Stomach smooth muscle (tissue), 2 donors: Measurements from ENCODE around the gene DOCK9.

Experiments used
- H3K27ac ChIP-seq: one replicate; pipeline ENCODE4 v1.7.0; 2013; ENCODE audit warnings: mild to moderate bottlenecking, low read length, inconsistent platforms
- H3K27me3 ChIP-seq, 2 donors: one replicate each; pipeline ENCODE4 v1.7.0; 2013; ENCODE audit warnings: low read length in 2 of 2; ENCODE audit not compliant: insufficient read depth in 2 of 2, control insufficient read depth in 1 of 2
- H3K36me3 ChIP-seq, 2 donors: one replicate each; pipeline ENCODE4 v1.7.0; 2013; ENCODE audit warnings: low read length in 2 of 2; ENCODE audit not compliant: control insufficient read depth in 2 of 2, insufficient read depth in 2 of 2
- H3K4me1 ChIP-seq: one replicate; pipeline ENCODE4 v1.7.0; 2013; ENCODE audit warnings: low read length; ENCODE audit not compliant: control insufficient read depth, insufficient read depth
- H3K4me3 ChIP-seq, 2 donors: one replicate each; pipeline ENCODE4 v1.7.0; 2013; ENCODE audit warnings: low read length in 2 of 2
- H3K9ac ChIP-seq, 2 donors: one replicate each; pipeline ENCODE4 v1.7.0; 2013; ENCODE audit warnings: low read length in 2 of 2, mild to moderate bottlenecking in 1 of 2
- H3K9me3 ChIP-seq, 2 donors: one replicate each; pipeline ENCODE4 v1.7.0; 2013; ENCODE audit warnings: low read length in 2 of 2; ENCODE audit not compliant: control insufficient read depth in 2 of 2
- donor health status: healthy.
- donor health status: Pancreatic carcinoma.

DOCK9 gene

DNA sequence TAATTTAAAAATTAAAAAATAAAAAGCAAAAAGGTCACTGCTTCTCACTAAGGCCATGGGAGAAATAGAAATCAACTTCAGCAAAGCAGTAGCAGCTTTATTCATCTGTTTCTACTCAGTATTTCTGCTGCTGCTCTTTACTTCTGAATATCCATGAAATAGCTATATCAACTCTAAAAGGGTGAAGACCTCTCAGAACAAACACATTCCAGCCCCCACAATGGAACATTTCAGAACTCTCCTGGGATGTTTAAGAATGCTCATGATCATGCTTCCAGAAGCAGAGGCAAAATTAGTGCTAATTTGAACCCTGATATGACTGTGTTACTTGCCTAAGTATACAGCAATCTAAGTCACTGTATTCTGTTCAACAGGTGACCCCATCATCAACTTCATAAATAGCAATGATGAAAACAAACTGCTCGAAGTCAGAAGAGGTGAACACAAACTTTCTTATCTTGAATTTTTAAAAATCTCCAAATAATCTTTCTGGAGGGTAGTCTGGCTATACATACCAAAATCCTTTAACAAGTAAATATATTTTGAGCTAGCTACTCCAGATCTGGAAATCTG lies 29.6 kb upstream of the DOCK9 start:
- H3K4me1 ChIP-seq = peaks cover 12% of the 10 kb centered on the region

DNA sequence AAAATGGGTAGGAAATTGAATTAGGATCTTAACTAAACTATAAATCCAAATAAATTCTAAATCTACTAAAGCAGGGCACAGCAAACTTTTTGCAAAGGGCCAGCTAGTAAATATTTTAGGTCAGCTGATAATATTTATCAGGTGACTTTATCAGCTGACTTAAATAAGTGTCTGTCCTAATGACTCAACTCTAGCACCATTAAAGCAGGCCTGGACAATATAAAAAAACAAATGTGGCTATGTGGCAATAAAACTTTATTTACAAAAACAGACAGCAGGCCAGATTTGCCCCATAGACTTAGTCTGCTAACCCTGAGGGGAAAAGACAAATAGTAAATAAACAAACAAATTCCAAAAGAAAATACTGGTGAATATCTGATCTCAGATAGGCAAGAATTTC lies 27.7 kb upstream of the DOCK9 start:
- peaks cover 21% of the 10 kb centered on the region for H3K4me1 ChIP-seq
- H3K27me3 ChIP-seq = no peaks in the 10 kb centered on the region
- no peak overlapping the region for H3K9ac ChIP-seq
- no peaks in the 10 kb centered on the region for H3K36me3 ChIP-seq
- no peak overlapping the region for H3K27ac ChIP-seq
- no peak overlapping the region for H3K4me3 ChIP-seq
- no peaks in the 10 kb centered on the region for H3K9me3 ChIP-seq

More for the DNA sequence above, 29.6 kb upstream of the DOCK9 start:
- no peak overlapping the region for H3K27ac ChIP-seq
- H3K9ac ChIP-seq = no peak overlapping the region
- H3K9me3 ChIP-seq = no peaks in the 10 kb centered on the region
- H3K36me3 ChIP-seq = no peaks in the 10 kb centered on the region
- H3K4me3 ChIP-seq = no peak overlapping the region
- no peaks in the 10 kb centered on the region for H3K27me3 ChIP-seq

DNA sequence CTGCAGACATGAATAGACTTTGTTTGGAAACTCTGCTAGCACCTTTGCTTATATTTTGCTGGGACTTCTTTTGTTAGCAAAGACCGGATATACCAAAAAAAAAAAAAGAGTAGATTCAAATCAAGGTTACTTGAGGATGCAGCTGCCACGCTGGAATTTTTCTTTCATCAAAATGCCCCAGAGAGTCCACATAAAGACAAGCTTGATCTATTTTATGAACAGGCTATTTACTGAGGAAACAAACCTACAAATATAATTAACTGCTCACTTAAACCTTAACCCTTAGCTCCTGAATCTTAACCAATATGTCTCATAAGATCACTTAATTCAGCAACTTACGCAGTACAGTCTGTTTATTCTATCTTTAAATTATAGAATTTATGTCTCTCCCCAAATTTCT lies 27.1 kb upstream of the DOCK9 start:
- H3K27ac ChIP-seq = no peak overlapping the region

DNA sequence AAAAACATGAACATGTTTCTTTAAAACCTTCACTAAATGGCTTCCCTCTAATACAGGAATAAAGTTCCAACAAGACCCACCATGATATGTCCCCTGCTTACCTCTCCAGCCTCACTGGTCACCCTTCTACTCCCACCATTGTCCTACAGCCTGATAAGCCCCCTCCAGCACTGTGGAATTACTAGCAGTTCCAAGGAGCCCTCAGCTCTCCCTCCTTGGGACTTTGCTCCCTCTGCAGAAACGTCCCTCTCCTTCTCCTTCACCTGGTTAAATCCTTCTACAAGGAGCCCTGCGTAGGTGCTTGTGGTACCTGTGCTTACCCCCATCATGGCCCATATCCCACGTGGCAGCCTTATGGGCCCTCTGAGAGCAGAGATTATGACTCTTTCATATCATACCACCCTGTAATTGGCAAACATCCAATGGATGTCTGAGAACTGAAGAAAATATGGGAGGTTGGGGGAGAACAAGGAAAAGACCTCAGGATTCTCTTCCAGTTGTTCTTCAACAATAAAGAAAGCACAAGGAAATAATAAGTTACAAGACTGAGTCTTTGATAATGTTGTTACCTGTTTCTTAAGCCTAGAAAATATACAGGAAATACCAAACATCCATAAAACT lies 26.1 kb upstream of the DOCK9 start:
- H3K27me3 ChIP-seq = no peaks in the 10 kb centered on the region
- H3K27ac ChIP-seq = no peak overlapping the region
- H3K4me1 ChIP-seq = peaks cover 34% of the 10 kb centered on the region
- H3K36me3 ChIP-seq = no peaks in the 10 kb centered on the region
- no peak overlapping the region for H3K4me3 ChIP-seq
- H3K9me3 ChIP-seq = no peaks in the 10 kb centered on the region
- H3K9ac ChIP-seq = no peak overlapping the region

More for the DNA sequence above, 27.1 kb upstream of the DOCK9 start:
- no peaks in the 10 kb centered on the region for H3K36me3 ChIP-seq
- peaks cover 26% of the 10 kb centered on the region for H3K4me1 ChIP-seq
- H3K9me3 ChIP-seq = no peaks in the 10 kb centered on the region
- no peak overlapping the region for H3K9ac ChIP-seq
- no peak overlapping the region for H3K4me3 ChIP-seq
- H3K27me3 ChIP-seq = no peaks in the 10 kb centered on the region

DNA sequence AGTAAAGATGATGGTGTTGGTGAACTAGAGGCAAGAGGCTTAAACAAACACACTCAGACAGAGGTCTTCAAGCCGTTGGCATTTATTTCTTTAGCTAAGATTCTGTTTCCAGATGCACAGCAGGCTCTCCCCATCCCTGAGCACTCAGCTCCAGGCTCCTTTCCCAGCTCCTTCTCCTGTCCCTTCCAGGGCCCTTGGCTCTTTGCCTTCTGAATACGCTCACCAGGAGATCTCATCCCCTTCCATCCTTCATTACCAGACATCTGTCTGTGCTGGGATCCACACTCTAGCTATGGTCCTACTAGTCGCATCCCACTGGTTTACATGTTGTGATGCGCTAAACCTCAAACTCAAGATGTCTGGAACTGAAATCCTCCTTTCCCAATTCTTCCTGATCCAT lies 25.3 kb upstream of the DOCK9 start:
- no peak overlapping the region for H3K4me3 ChIP-seq
- peaks cover 40% of the 10 kb centered on the region for H3K4me1 ChIP-seq

DNA sequence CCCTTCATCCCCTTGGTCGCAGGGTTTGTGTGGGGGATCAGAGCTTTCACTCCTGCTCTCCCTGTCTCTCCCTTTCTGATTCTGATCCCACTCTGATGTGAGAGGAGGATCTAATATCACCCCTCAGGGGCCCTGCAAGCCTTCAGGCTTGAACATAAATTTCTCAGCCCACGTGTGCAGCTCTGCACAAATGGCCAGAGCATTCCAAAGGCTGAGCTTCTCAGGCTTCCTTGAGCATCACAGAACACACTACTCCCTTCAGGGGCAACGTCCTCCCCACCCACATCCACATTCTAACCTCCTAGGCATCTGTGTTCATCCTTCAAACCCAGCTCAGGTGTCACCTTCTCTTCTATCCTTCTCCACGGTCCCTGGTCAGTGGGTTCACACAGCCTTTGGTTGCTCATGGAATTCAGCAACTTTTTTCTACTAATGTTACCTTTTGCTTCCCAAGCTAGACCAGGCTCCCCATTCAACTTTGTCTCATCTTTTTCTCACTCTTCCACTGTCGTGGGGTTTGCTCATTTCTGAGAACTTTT lies 24.4 kb upstream of the DOCK9 start:
- H3K27me3 ChIP-seq = no peaks in the 10 kb centered on the region
- H3K4me3 ChIP-seq = no peak overlapping the region
- H3K9ac ChIP-seq = no peak overlapping the region
- H3K9me3 ChIP-seq = no peaks in the 10 kb centered on the region
- H3K36me3 ChIP-seq = no peaks in the 10 kb centered on the region
- H3K27ac ChIP-seq = no peak overlapping the region
- peaks cover 49% of the 10 kb centered on the region for H3K4me1 ChIP-seq

More for the DNA sequence above, 25.3 kb upstream of the DOCK9 start:
- Histone ChIP-seq H3K36me3 (no peaks in the 10 kb centered on the region), H3K27ac (no peak overlapping the region), H3K9ac (no peak overlapping the region), H3K27me3 (no peaks in the 10 kb centered on the region), H3K9me3 (no peaks in the 10 kb centered on the region)

DNA sequence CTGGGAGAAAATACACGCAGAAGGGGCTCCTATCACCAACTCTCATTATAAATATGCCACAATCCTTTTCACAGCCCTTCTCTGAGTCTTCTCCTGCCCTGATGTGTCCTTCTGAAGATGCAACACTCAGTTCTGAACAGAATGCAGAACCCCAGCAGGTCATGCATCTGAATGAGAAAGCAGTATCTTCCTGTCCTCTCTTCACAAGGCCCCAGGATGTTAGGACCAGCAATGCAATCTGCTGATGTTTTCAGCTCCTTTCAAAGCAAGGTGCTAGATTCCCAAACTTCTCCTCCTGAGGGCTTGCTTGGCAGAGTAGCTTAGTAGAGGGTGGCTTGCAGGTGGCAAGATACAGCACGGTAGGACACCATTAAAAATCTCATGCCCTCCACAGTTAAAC lies 22.3 kb upstream of the DOCK9 start:
- Histone ChIP-seq H3K27ac (no peak overlapping the region), H3K27me3 (no peaks in the 10 kb centered on the region), H3K4me1 (peaks cover 49% of the 10 kb centered on the region), H3K9ac (no peak overlapping the region), H3K36me3 (no peaks in the 10 kb centered on the region), H3K9me3 (no peaks in the 10 kb centered on the region), H3K4me3 (no peak overlapping the region)

DNA sequence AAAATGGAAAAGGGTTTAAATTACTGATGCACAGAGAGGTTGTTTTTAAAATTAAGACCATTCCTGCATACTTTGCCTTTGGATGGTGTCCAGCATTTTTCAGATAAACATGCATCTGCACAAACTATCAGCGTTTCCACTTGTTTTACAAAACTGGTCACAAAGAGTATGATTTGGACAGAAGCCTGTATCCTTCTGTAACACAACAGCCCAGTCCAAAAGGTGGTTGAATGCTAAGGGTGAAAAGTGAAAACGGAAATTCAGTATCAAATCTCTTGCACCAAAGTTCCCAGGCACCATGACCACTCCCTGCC lies 21.7 kb upstream of the DOCK9 start:
- no peak overlapping the region for H3K9ac ChIP-seq
- H3K4me1 ChIP-seq = peaks cover 49% of the 10 kb centered on the region
- H3K27ac ChIP-seq = no peak overlapping the region
- no peaks in the 10 kb centered on the region for H3K27me3 ChIP-seq
- no peaks in the 10 kb centered on the region for H3K36me3 ChIP-seq
- no peaks in the 10 kb centered on the region for H3K9me3 ChIP-seq
- peak overlapping the region in 1 of 2 donors; percentile 8 for H3K4me3 ChIP-seq

DNA sequence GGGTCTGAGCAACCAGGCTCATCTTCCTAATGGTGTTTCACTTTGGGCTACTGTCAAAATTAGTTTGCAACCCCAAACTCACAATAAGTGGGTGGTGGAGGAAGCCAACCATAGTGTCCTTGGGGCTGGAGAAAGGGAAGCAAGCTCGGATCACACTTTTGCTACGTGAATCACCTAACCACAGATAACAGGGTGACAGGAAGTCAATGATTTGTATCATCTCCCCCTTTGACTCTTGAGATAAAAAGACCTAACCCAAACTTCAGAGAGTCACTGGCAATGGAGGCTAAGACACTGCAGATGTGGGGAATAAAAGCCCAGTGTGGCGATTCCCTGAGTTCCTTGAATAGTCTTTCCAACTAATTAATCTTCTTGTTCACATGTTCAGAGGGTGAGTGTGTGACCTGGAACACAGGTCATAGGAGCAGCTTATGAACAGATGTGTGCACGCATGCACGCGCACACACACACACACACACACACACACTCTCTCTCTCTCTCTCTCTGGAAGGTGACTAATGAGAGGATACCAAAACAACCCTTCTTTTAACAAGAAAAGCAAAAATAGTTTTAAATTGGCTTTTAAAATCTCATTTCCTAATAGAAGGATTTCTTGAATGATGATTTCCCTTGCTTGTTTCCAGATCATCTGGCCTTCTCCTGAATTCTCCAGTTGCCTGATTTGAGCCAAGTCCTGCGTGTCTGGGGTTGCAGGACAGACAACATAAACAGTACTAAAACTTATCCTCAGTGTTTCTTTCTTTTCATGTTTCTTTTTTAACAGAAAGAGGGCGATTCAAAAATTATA lies 21.2 kb upstream of the DOCK9 start:
- Histone ChIP-seq H3K9me3 (no peaks in the 10 kb centered on the region), H3K4me3 (peak overlapping the region in 1 of 2 donors; percentile 8), H3K4me1 (peaks cover 49% of the 10 kb centered on the region), H3K36me3 (no peaks in the 10 kb centered on the region), H3K27me3 (no peaks in the 10 kb centered on the region), H3K9ac (no peak overlapping the region), H3K27ac (no peak overlapping the region)

DNA sequence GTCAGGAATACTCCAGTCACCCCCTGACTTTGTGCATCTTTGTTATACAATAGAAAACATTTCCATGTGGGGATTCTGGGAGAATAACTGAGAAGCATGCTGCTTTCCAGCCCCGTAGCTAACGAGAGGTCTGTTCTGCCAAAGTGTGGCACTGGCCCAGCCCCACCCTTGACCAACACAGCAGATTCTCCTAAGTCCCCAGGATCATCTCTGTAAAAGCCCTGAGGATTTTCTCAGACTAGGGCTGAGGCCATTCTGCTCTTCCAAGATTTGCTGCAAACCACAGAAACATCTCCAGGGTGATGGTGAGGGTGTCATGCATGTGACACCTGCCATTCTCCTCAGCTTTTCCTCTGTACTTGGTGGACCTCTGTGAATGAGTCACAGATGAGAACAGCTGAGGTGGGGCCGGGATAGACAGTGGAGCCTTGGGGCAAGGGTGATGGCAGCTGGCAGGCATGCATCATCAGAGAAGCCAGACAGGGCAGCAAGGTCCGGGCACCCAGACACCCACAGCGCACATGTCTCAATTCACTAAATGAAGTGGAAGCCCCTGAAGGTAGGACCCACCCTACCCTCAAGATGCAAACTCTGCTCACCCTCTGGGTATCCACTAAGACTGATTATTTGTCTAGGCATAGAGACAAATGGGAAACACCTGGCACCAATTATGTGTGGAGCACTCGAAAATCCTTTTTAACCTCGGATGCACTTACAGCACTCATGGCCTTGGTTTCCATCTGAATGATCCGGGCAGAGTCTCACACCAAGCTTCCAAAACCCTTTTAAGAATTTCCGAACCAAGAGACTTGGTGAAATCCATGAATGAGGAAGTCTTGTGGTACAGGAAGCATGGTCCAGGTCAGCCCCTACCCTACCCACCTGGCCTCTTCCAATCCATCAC lies 20.1 kb upstream of the DOCK9 start:
- Histone ChIP-seq H3K9ac (no peak overlapping the region), H3K27ac (no peak overlapping the region), H3K4me1 (peaks cover 43% of the 10 kb centered on the region), H3K36me3 (no peaks in the 10 kb centered on the region), H3K9me3 (no peaks in the 10 kb centered on the region), H3K4me3 (no peak overlapping the region), H3K27me3 (no peaks in the 10 kb centered on the region)
